GM12892 (cell line): Measurements from ENCODE around the gene SGPL1.

Experiments
- POLR2A ChIP-seq: IDR thresholded peaks from 2 replicates; pipeline ENCODE4 v1.6.1; 2011; ENCODE audit warnings: low read depth, low read length, control low read depth
- TAF1 ChIP-seq: IDR thresholded peaks from 2 replicates; pipeline ENCODE4 v1.6.1; 2011; ENCODE audit warnings: low read depth, mild to moderate bottlenecking, control low read depth, low read length, borderline replicate concordance

- TF ChIP-seq POLR2A (no peak), TAF1 (no peak)
Observed at GRCh38 chr10:70833601-70834000, 17.9 kb downstream of the SGPL1 start.
